HG03139 (cell line): ENCODE data around the gene RBM47.
"Not testable (repeated sequence)": the region's sequence is repeated elsewhere in the genome, so short reads cannot be mapped to it uniquely, and the experiment has no call there.

Experiments used
- ATAC-seq: cut with Tn5 transposase; IDR thresholded peaks from one replicate; pipeline ENCODE4 v1.9.1; 2021; ENCODE audit not compliant: unreplicated experiment

RBM47 gene

GRCh38 chr4:40455340-40455902, 174.2 kb downstream of the RBM47 start:
- ATAC-seq: no peak

GRCh38 chr4:40454816-40455215, 174.8 kb downstream of the RBM47 start:
- no peak for ATAC-seq

- no peak for ATAC-seq
Measured at GRCh38 chr4:40453912-40454311, 175.8 kb downstream of the RBM47 start.

- ATAC-seq: no peak
Measured at GRCh38 chr4:40448875-40449274, 180.8 kb downstream of the RBM47 start.

GRCh38 chr4:40446839-40447238, 182.8 kb downstream of the RBM47 start:
- no peak for ATAC-seq

GRCh38 chr4:40446261-40446750, 183.4 kb downstream of the RBM47 start:
- ATAC-seq: not testable (repeated sequence)

- ATAC-seq: no peak
Measured at GRCh38 chr4:40445671-40446070, 184.0 kb downstream of the RBM47 start.

GRCh38 chr4:40441430-40441829, 188.2 kb downstream of the RBM47 start:
- no peak for ATAC-seq

GRCh38 chr4:40439519-40439918, 190.1 kb downstream of the RBM47 start:
- no peak for ATAC-seq

GRCh38 chr4:40438384-40439026, 191.2 kb downstream of the RBM47 start:
- no peak for ATAC-seq

- ATAC-seq: no peak
Measured at GRCh38 chr4:40437741-40438383, 191.8 kb downstream of the RBM47 start.

- not testable (repeated sequence) for ATAC-seq
Measured at GRCh38 chr4:40435306-40435705, 194.4 kb downstream of the RBM47 start.

- no peak for ATAC-seq
Measured at GRCh38 chr4:40434126-40434687, 195.5 kb downstream of the RBM47 start.

GRCh38 chr4:40432504-40432903, 197.2 kb downstream of the RBM47 start:
- no peak for ATAC-seq

- ATAC-seq: not testable (repeated sequence)
Measured at GRCh38 chr4:40427871-40428270, 201.8 kb downstream of the RBM47 start.

GRCh38 chr4:40427128-40427527, 202.5 kb downstream of the RBM47 start:
- ATAC-seq: no peak

- no peak for ATAC-seq
Measured at GRCh38 chr4:40425799-40426574, 203.7 kb downstream of the RBM47 start.

- no peak for ATAC-seq
Measured at GRCh38 chr4:40423735-40424134, 205.9 kb downstream of the RBM47 start.

GRCh38 chr4:40421839-40422708, 207.6 kb downstream of the RBM47 start:
- no peak for ATAC-seq

GRCh38 chr4:40419231-40419912, 210.3 kb downstream of the RBM47 start:
- no peak for ATAC-seq
